H9 (cell line): ENCODE data around the gene SLC49A4. TPM values are rescaled to one million over a fixed set of nuclear protein-coding genes. Genes with fewer than 3 reads are reported as not detected.

Experiments used
- DNase-seq: peaks from one replicate; pipeline ENCODE4 v3.0.0-alpha.2; 2017
- H2AFZ ChIP-seq: one replicate; pipeline ENCODE4 v1.6.1; 2013; ENCODE audit warnings: mild to moderate bottlenecking, low read length, control low read depth, moderate library complexity
- H2AK5ac ChIP-seq: 2 replicates; pipeline ENCODE4 v1.6.1; 2013; ENCODE audit warnings: low read length, control low read depth, mixed read lengths; ENCODE audit not compliant: insufficient read length
- H2BK120ac ChIP-seq: one replicate; pipeline ENCODE4 v1.6.1; 2013; ENCODE audit warnings: low read depth, mild to moderate bottlenecking, low read length, control low read depth, inconsistent platforms; ENCODE audit not compliant: poor library complexity, severe bottlenecking
- H2BK12ac ChIP-seq: 2 replicates; pipeline ENCODE4 v1.6.1; 2013; ENCODE audit warnings: low read length, control low read depth, mixed read lengths, low read depth; ENCODE audit not compliant: insufficient read length
- H2BK15ac ChIP-seq: 2 replicates; pipeline ENCODE4 v1.6.1; 2013; ENCODE audit warnings: low read depth, low read length, control low read depth
- H2BK20ac ChIP-seq: one replicate; pipeline ENCODE4 v1.6.1; 2013; ENCODE audit warnings: low read depth, mild to moderate bottlenecking, low read length, control low read depth, inconsistent platforms; ENCODE audit not compliant: poor library complexity, severe bottlenecking
- H2BK5ac ChIP-seq: 2 replicates; pipeline ENCODE4 v1.6.1; 2013; ENCODE audit warnings: low read length, control low read depth, mixed read lengths; ENCODE audit not compliant: insufficient read length
- H3K14ac ChIP-seq: 2 replicates; pipeline ENCODE4 v1.6.1; 2013; ENCODE audit warnings: low read length, control low read depth; ENCODE audit not compliant: insufficient read depth
- H3K18ac ChIP-seq: 2 replicates; pipeline ENCODE4 v1.6.1; 2013; ENCODE audit warnings: low read depth, mild to moderate bottlenecking, mixed read lengths, low read length, control low read depth; ENCODE audit not compliant: insufficient read length
- H3K23ac ChIP-seq: 2 replicates; pipeline ENCODE4 v1.6.1; 2013; ENCODE audit warnings: low read length, control low read depth, mixed read lengths, low read depth; ENCODE audit not compliant: insufficient read length
- H3K23me2 ChIP-seq: 2 replicates; pipeline ENCODE4 v1.6.1; 2013; ENCODE audit warnings: low read depth, mild to moderate bottlenecking, mixed read lengths, low read length, control low read depth; ENCODE audit not compliant: insufficient read length, poor library complexity, severe bottlenecking
- H3K27ac ChIP-seq: 2 replicates; pipeline ENCODE4 v1.5.1; 2013; ENCODE audit warnings: low read length, control low read depth, mixed read lengths, low read depth; ENCODE audit not compliant: insufficient read length
- H3K27me3 ChIP-seq: 2 replicates; pipeline ENCODE4 v1.6.1; 2013; ENCODE audit warnings: low read length, control low read depth, inconsistent platforms; ENCODE audit not compliant: insufficient read depth
- H3K4ac ChIP-seq: 2 replicates; pipeline ENCODE4 v1.6.1; 2013; ENCODE audit warnings: low read depth, mild to moderate bottlenecking, control low read depth, inconsistent platforms, low read length, moderate library complexity
- H3K4me1 ChIP-seq: 2 replicates; pipeline ENCODE4 v1.6.1; 2013; ENCODE audit warnings: low read length, control low read depth, inconsistent platforms; ENCODE audit not compliant: insufficient read depth
- H3K4me2 ChIP-seq: 2 replicates; pipeline ENCODE4 v1.6.1; 2013; ENCODE audit warnings: low read length, control low read depth, mixed read lengths; ENCODE audit not compliant: insufficient read length, insufficient read depth
- H3K56ac ChIP-seq: 2 replicates; pipeline ENCODE4 v1.6.1; 2013; ENCODE audit warnings: low read depth, mild to moderate bottlenecking, mixed read lengths, low read length, control low read depth; ENCODE audit not compliant: insufficient read length
- H3K79me1 ChIP-seq: 2 replicates; pipeline ENCODE4 v1.6.1; 2013; ENCODE audit warnings: low read depth, mild to moderate bottlenecking, moderate library complexity, low read length, control low read depth, inconsistent platforms; ENCODE audit not compliant: insufficient read depth, poor library complexity, severe bottlenecking
- H3K79me2 ChIP-seq: 2 replicates; pipeline ENCODE4 v1.6.1; 2013; ENCODE audit warnings: low read length, control low read depth, inconsistent platforms; ENCODE audit not compliant: insufficient read depth
- H3K9ac ChIP-seq: 2 replicates; pipeline ENCODE4 v1.6.1; 2013; ENCODE audit warnings: low read length, control low read depth, mixed read lengths; ENCODE audit not compliant: insufficient read length; ENCODE audit errors: extremely low read depth
- H3K9me3 ChIP-seq: one replicate; pipeline ENCODE4 v1.6.1; 2013; ENCODE audit warnings: low read depth, low read length, inconsistent platforms; ENCODE audit not compliant: control insufficient read depth
- H3T11ph ChIP-seq: one replicate; pipeline ENCODE4 v1.6.1; 2013; ENCODE audit warnings: mild to moderate bottlenecking, low read length, control low read depth, inconsistent platforms
- H4K20me1 ChIP-seq: one replicate; pipeline ENCODE4 v1.6.1; 2013; ENCODE audit not compliant: control insufficient read depth, insufficient read length, insufficient read depth
- H4K5ac ChIP-seq: 2 replicates; pipeline ENCODE4 v1.6.1; 2013; ENCODE audit warnings: low read depth, mild to moderate bottlenecking, mixed read lengths, low read length, control low read depth; ENCODE audit not compliant: insufficient read length
- H4K8ac ChIP-seq: replicated peaks from 2 replicates; pipeline ENCODE4 v1.6.1; 2013; ENCODE audit warnings: low read length, control low read depth, mixed read lengths, low read depth; ENCODE audit not compliant: insufficient read length
- H4K91ac ChIP-seq: 2 replicates; pipeline ENCODE4 v1.6.1; 2013; ENCODE audit warnings: low read depth, mild to moderate bottlenecking, moderate library complexity, mixed read lengths, low read length, control low read depth; ENCODE audit not compliant: insufficient read length
- H3K27ac Mint-ChIP-seq, 3 experiments: 2 replicates in 2 of 3; 3 replicates in 1 of 3; pipeline ENCODE4 v1.8.0; 2020 to 2021; ENCODE audit warnings: mixed read lengths in 3 of 3, mild to moderate bottlenecking in 1 of 3, moderate library complexity in 1 of 3
- H3K27me3 Mint-ChIP-seq: 2 replicates; pipeline ENCODE4 v1.8.0; 2021; ENCODE audit warnings: low read depth, mild to moderate bottlenecking, moderate library complexity, mixed read lengths
- H3K36me3 Mint-ChIP-seq, 3 experiments: 2 replicates in 2 of 3; 3 replicates in 1 of 3; pipeline ENCODE4 v1.8.0; 2020 to 2021; ENCODE audit warnings: low read depth in 3 of 3, mixed read lengths in 3 of 3; ENCODE audit not compliant: insufficient read depth in 1 of 3
- H3K4me1 Mint-ChIP-seq, 2 experiments: 2 replicates each; pipeline ENCODE4 v1.8.0; 2020; ENCODE audit warnings: mixed read lengths in 2 of 2
- H3K4me3 Mint-ChIP-seq, 2 experiments: 2 replicates in 1 of 2; 3 replicates in 1 of 2; pipeline ENCODE4 v1.8.0; 2020 to 2021; ENCODE audit warnings: mild to moderate bottlenecking in 2 of 2, mixed read lengths in 2 of 2, moderate library complexity in 1 of 2
- H3K9me3 Mint-ChIP-seq, 2 experiments: 2 replicates in 1 of 2; 3 replicates in 1 of 2; pipeline ENCODE4 v1.8.0; 2020; ENCODE audit warnings: mild to moderate bottlenecking in 2 of 2, mixed read lengths in 2 of 2, moderate library complexity in 1 of 2
- CTCF ChIP-seq: fragments of 200-600 bp; sonication (generic); conservative IDR thresholded peaks from 3 replicates; pipeline ENCODE4 v1.8.0; 2021; ENCODE audit warnings: antibody characterized with exemption, mild to moderate bottlenecking
- total RNA-seq: library from RNA; stranded (reverse); gene quantifications from 2 replicates; pipeline ENCODE4 v1.2.1, GENCODE V29; 2021

The SLC49A4 gene
- total RNA-seq, 1 experiment from 2014 or later = 10.7 TPM

- H3K27ac ChIP-seq = no peak overlapping the region
- H3K18ac ChIP-seq = no peak overlapping the region
- no peaks in the 10 kb centered on the region for H3K27me3 ChIP-seq
- H2BK12ac ChIP-seq = no peak overlapping the region
- no peaks in the 10 kb centered on the region for H3K27me3 Mint-ChIP-seq
- DNase-seq = no peak
- H2BK15ac ChIP-seq = no peak overlapping the region
- no peak overlapping the region; a peak in 1 of 7 replicates for H3K27ac Mint-ChIP-seq
- H2AK5ac ChIP-seq = no peak overlapping the region
- H3K4me1 Mint-ChIP-seq = peaks cover 3% of the 10 kb centered on the region in 2 experiments
- H3K4ac ChIP-seq = no peak overlapping the region
- no peaks in the 10 kb centered on the region for H3K9me3 Mint-ChIP-seq
- H3K36me3 Mint-ChIP-seq = no peaks in the 10 kb centered on the region; a peak in 1 of 7 replicates
- no peak overlapping the region for H3K56ac ChIP-seq
- H2AFZ ChIP-seq = no peak overlapping the region
- no peak for TF ChIP-seq CTCF
- H3K4me1 ChIP-seq = no peaks in the 10 kb centered on the region
- H4K5ac ChIP-seq = no peak overlapping the region
- H4K20me1 ChIP-seq = no peaks in the 10 kb centered on the region
- no peak overlapping the region for H2BK20ac ChIP-seq
- no peaks in the 10 kb centered on the region for H3K79me1 ChIP-seq
- no peak overlapping the region for H2BK120ac ChIP-seq
- no peak overlapping the region for H3K23ac ChIP-seq
- H3K9me3 ChIP-seq = no peaks in the 10 kb centered on the region
- no peaks in the 10 kb centered on the region for H3K79me2 ChIP-seq
- H3K9ac ChIP-seq = no peak overlapping the region
- no peak overlapping the region for H3K4me3 Mint-ChIP-seq
- H4K8ac ChIP-seq = no peak overlapping the region
- no peak overlapping the region for H3K4me2 ChIP-seq
- no peak overlapping the region for H4K91ac ChIP-seq
- no peak overlapping the region for H3K14ac ChIP-seq
- no peak overlapping the region for H2BK5ac ChIP-seq
- no peak overlapping the region for H3T11ph ChIP-seq
- no peaks in the 10 kb centered on the region for H3K23me2 ChIP-seq
These were observed 69.6 kb downstream of the SLC49A4 start for GRCh38 chr3:122864498-122864897.
